H9 (cell line): ENCODE measurements around the gene GNA12. TPM values are rescaled to one million over a fixed set of nuclear protein-coding genes. Genes with fewer than 3 reads are reported as not detected.

ENCODE experiments used
- DNase-seq: peaks from one replicate; pipeline ENCODE4 v3.0.0-alpha.2; 2017
- H2AFZ ChIP-seq: one replicate; pipeline ENCODE4 v1.6.1; 2013; ENCODE audit warnings: mild to moderate bottlenecking, low read length, control low read depth, moderate library complexity
- H2AK5ac ChIP-seq: 2 replicates; pipeline ENCODE4 v1.6.1; 2013; ENCODE audit warnings: low read length, control low read depth, mixed read lengths; ENCODE audit not compliant: insufficient read length
- H2BK120ac ChIP-seq: one replicate; pipeline ENCODE4 v1.6.1; 2013; ENCODE audit warnings: low read depth, mild to moderate bottlenecking, low read length, control low read depth, inconsistent platforms; ENCODE audit not compliant: poor library complexity, severe bottlenecking
- H2BK12ac ChIP-seq: 2 replicates; pipeline ENCODE4 v1.6.1; 2013; ENCODE audit warnings: low read length, control low read depth, mixed read lengths, low read depth; ENCODE audit not compliant: insufficient read length
- H2BK15ac ChIP-seq: 2 replicates; pipeline ENCODE4 v1.6.1; 2013; ENCODE audit warnings: low read depth, low read length, control low read depth
- H2BK20ac ChIP-seq: one replicate; pipeline ENCODE4 v1.6.1; 2013; ENCODE audit warnings: low read depth, mild to moderate bottlenecking, low read length, control low read depth, inconsistent platforms; ENCODE audit not compliant: poor library complexity, severe bottlenecking
- H2BK5ac ChIP-seq: 2 replicates; pipeline ENCODE4 v1.6.1; 2013; ENCODE audit warnings: low read length, control low read depth, mixed read lengths; ENCODE audit not compliant: insufficient read length
- H3K14ac ChIP-seq: 2 replicates; pipeline ENCODE4 v1.6.1; 2013; ENCODE audit warnings: low read length, control low read depth; ENCODE audit not compliant: insufficient read depth
- H3K18ac ChIP-seq: 2 replicates; pipeline ENCODE4 v1.6.1; 2013; ENCODE audit warnings: low read depth, mild to moderate bottlenecking, mixed read lengths, low read length, control low read depth; ENCODE audit not compliant: insufficient read length
- H3K23ac ChIP-seq: 2 replicates; pipeline ENCODE4 v1.6.1; 2013; ENCODE audit warnings: low read length, control low read depth, mixed read lengths, low read depth; ENCODE audit not compliant: insufficient read length
- H3K23me2 ChIP-seq: 2 replicates; pipeline ENCODE4 v1.6.1; 2013; ENCODE audit warnings: low read depth, mild to moderate bottlenecking, mixed read lengths, low read length, control low read depth; ENCODE audit not compliant: insufficient read length, poor library complexity, severe bottlenecking
- H3K27ac ChIP-seq: 2 replicates; pipeline ENCODE4 v1.5.1; 2013; ENCODE audit warnings: low read length, control low read depth, mixed read lengths, low read depth; ENCODE audit not compliant: insufficient read length
- H3K27me3 ChIP-seq: 2 replicates; pipeline ENCODE4 v1.6.1; 2013; ENCODE audit warnings: low read length, control low read depth, inconsistent platforms; ENCODE audit not compliant: insufficient read depth
- H3K4ac ChIP-seq: 2 replicates; pipeline ENCODE4 v1.6.1; 2013; ENCODE audit warnings: low read depth, mild to moderate bottlenecking, control low read depth, inconsistent platforms, low read length, moderate library complexity
- H3K4me1 ChIP-seq: 2 replicates; pipeline ENCODE4 v1.6.1; 2013; ENCODE audit warnings: low read length, control low read depth, inconsistent platforms; ENCODE audit not compliant: insufficient read depth
- H3K4me2 ChIP-seq: 2 replicates; pipeline ENCODE4 v1.6.1; 2013; ENCODE audit warnings: low read length, control low read depth, mixed read lengths; ENCODE audit not compliant: insufficient read length, insufficient read depth
- H3K56ac ChIP-seq: 2 replicates; pipeline ENCODE4 v1.6.1; 2013; ENCODE audit warnings: low read depth, mild to moderate bottlenecking, mixed read lengths, low read length, control low read depth; ENCODE audit not compliant: insufficient read length
- H3K79me1 ChIP-seq: 2 replicates; pipeline ENCODE4 v1.6.1; 2013; ENCODE audit warnings: low read depth, mild to moderate bottlenecking, moderate library complexity, low read length, control low read depth, inconsistent platforms; ENCODE audit not compliant: insufficient read depth, poor library complexity, severe bottlenecking
- H3K79me2 ChIP-seq: 2 replicates; pipeline ENCODE4 v1.6.1; 2013; ENCODE audit warnings: low read length, control low read depth, inconsistent platforms; ENCODE audit not compliant: insufficient read depth
- H3K9ac ChIP-seq: 2 replicates; pipeline ENCODE4 v1.6.1; 2013; ENCODE audit warnings: low read length, control low read depth, mixed read lengths; ENCODE audit not compliant: insufficient read length; ENCODE audit errors: extremely low read depth
- H3K9me3 ChIP-seq: one replicate; pipeline ENCODE4 v1.6.1; 2013; ENCODE audit warnings: low read depth, low read length, inconsistent platforms; ENCODE audit not compliant: control insufficient read depth
- H3T11ph ChIP-seq: one replicate; pipeline ENCODE4 v1.6.1; 2013; ENCODE audit warnings: mild to moderate bottlenecking, low read length, control low read depth, inconsistent platforms
- H4K20me1 ChIP-seq: one replicate; pipeline ENCODE4 v1.6.1; 2013; ENCODE audit not compliant: control insufficient read depth, insufficient read length, insufficient read depth
- H4K5ac ChIP-seq: 2 replicates; pipeline ENCODE4 v1.6.1; 2013; ENCODE audit warnings: low read depth, mild to moderate bottlenecking, mixed read lengths, low read length, control low read depth; ENCODE audit not compliant: insufficient read length
- H4K8ac ChIP-seq: replicated peaks from 2 replicates; pipeline ENCODE4 v1.6.1; 2013; ENCODE audit warnings: low read length, control low read depth, mixed read lengths, low read depth; ENCODE audit not compliant: insufficient read length
- H4K91ac ChIP-seq: 2 replicates; pipeline ENCODE4 v1.6.1; 2013; ENCODE audit warnings: low read depth, mild to moderate bottlenecking, moderate library complexity, mixed read lengths, low read length, control low read depth; ENCODE audit not compliant: insufficient read length
- H3K27ac Mint-ChIP-seq, 3 experiments: 2 replicates in 2 of 3; 3 replicates in 1 of 3; pipeline ENCODE4 v1.8.0; 2020 to 2021; ENCODE audit warnings: mixed read lengths in 3 of 3, mild to moderate bottlenecking in 1 of 3, moderate library complexity in 1 of 3
- H3K27me3 Mint-ChIP-seq: 2 replicates; pipeline ENCODE4 v1.8.0; 2021; ENCODE audit warnings: low read depth, mild to moderate bottlenecking, moderate library complexity, mixed read lengths
- H3K36me3 Mint-ChIP-seq, 3 experiments: 2 replicates in 2 of 3; 3 replicates in 1 of 3; pipeline ENCODE4 v1.8.0; 2020 to 2021; ENCODE audit warnings: low read depth in 3 of 3, mixed read lengths in 3 of 3; ENCODE audit not compliant: insufficient read depth in 1 of 3
- H3K4me1 Mint-ChIP-seq, 2 experiments: 2 replicates each; pipeline ENCODE4 v1.8.0; 2020; ENCODE audit warnings: mixed read lengths in 2 of 2
- H3K4me3 Mint-ChIP-seq, 2 experiments: 2 replicates in 1 of 2; 3 replicates in 1 of 2; pipeline ENCODE4 v1.8.0; 2020 to 2021; ENCODE audit warnings: mild to moderate bottlenecking in 2 of 2, mixed read lengths in 2 of 2, moderate library complexity in 1 of 2
- H3K9me3 Mint-ChIP-seq, 2 experiments: 2 replicates in 1 of 2; 3 replicates in 1 of 2; pipeline ENCODE4 v1.8.0; 2020; ENCODE audit warnings: mild to moderate bottlenecking in 2 of 2, mixed read lengths in 2 of 2, moderate library complexity in 1 of 2
- CTCF ChIP-seq: fragments of 200-600 bp; sonication (generic); conservative IDR thresholded peaks from 3 replicates; pipeline ENCODE4 v1.8.0; 2021; ENCODE audit warnings: antibody characterized with exemption, mild to moderate bottlenecking
- WGBS: extraction: QIAGEN DNeasy Blood & Tissue Kit; methylation state at CpG from one replicate; pipeline ENCODE4 v1.1.7; 2013; ENCODE audit warnings: missing lambda C conversion rate, low lambda C conversion rate, mixed read lengths; ENCODE audit not compliant: insufficient read length; ENCODE audit errors: extremely low coverage; 5-methylcytosine and 5-hydroxymethylcytosine counted together
- total RNA-seq: library from RNA; stranded (reverse); gene quantifications from 2 replicates; pipeline ENCODE4 v1.2.1, GENCODE V29; 2021

The GNA12 gene
- total RNA-seq, 1 experiment from 2014 or later: 60.2 TPM

DNA sequence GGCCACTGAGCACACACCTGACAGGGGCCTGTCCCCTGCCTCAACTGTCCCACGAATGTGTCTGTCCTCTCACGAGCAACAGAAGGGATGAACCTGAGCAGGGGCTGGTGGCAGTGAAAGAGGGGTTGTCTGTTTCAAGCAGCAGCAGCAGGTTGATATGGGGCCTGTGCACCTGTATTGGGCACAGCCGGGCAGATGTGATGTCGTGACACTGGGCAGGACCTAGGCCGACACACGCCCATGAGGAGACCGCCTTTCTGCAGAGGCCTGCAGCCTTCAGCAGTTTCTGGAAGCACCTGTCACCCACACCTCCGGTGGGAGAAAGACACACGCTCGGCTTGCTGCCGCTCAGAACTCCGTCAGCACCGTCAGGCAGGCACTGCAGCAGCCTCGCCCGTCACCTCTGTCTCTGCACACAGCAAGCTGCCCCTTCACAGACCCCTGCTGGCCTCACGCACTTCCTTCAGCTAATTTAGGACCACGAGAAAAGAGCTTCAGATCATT lies 107.6 kb downstream of the GNA12 start:
- no peak for DNase-seq
- Histone ChIP-seq H3T11ph (no peak overlapping the region), H2AK5ac (no peak overlapping the region), H4K8ac (no peak overlapping the region), H2AFZ (no peak overlapping the region), H4K91ac (no peak overlapping the region), H3K23ac (no peak overlapping the region), H3K27me3 (no peaks in the 10 kb centered on the region), H3K4ac (no peak overlapping the region), H2BK20ac (no peak overlapping the region), H4K5ac (no peak overlapping the region), H3K18ac (no peak overlapping the region), H3K14ac (no peak overlapping the region; the same call in 1 of the 2 replicates), H2BK12ac (no peak overlapping the region), H3K9me3 (no peaks in the 10 kb centered on the region), H3K4me2 (no peak overlapping the region), H3K4me1 (no peaks in the 10 kb centered on the region; the same call in 1 of the 2 replicates), H4K20me1 (no peaks in the 10 kb centered on the region), H3K9ac (no peak overlapping the region), H2BK5ac (no peak overlapping the region), H3K79me2 (peaks cover 3% of the 10 kb centered on the region; the same call in 1 of the 2 replicates), H3K79me1 (peaks cover 8% of the 10 kb centered on the region), H2BK120ac (no peak overlapping the region), H3K23me2 (no peaks in the 10 kb centered on the region), H3K27ac (no peak overlapping the region), H2BK15ac (no peak overlapping the region), H3K56ac (no peak overlapping the region)
- no peak overlapping the region for H3K4me3 Mint-ChIP-seq
- H3K9me3 Mint-ChIP-seq: no peaks in the 10 kb centered on the region
- TF ChIP-seq CTCF: 0 out of 3 replicates have a peak, but pooled peaks have one; percentile 16
- peak overlapping the region; percentile 7 to 16 (median 11); a peak in 3 of 7 replicates for H3K27ac Mint-ChIP-seq
- H3K36me3 Mint-ChIP-seq: peaks cover 11 to 22% (median 15%) of the 10 kb centered on the region in 3 experiments; a peak in 6 of 7 replicates
- no peaks in the 10 kb centered on the region for H3K27me3 Mint-ChIP-seq
- peaks cover 19 to 21% of the 10 kb centered on the region in 2 experiments for H3K4me1 Mint-ChIP-seq
- no CpG with 5 or more reads among the region's 17 CpGs for WGBS
